HG03432 (cell line): ENCODE results near the gene BRD4.
"Not testable (repeated sequence)": the region's sequence is repeated elsewhere in the genome, so short reads cannot be mapped to it uniquely, and the experiment has no call there.

Experiments used
- ATAC-seq: cut with Tn5 transposase; IDR thresholded peaks from one replicate; pipeline ENCODE4 v1.9.1; 2021; ENCODE audit warnings: mild to moderate bottlenecking, moderate library complexity; ENCODE audit not compliant: unreplicated experiment

BRD4 gene

GRCh38 chr19:15363048-15363447, 30.7 kb upstream of the BRD4 start:
- ATAC-seq: not testable (repeated sequence)

- not testable (repeated sequence) for ATAC-seq
These were observed 27.7 kb upstream of the BRD4 start for GRCh38 chr19:15360015-15360414.

GRCh38 chr19:15358918-15359317, 26.6 kb upstream of the BRD4 start:
- no peak for ATAC-seq

GRCh38 chr19:15357906-15358305, 25.6 kb upstream of the BRD4 start:
- ATAC-seq: no peak

- no peak for ATAC-seq
These were observed 22.4 kb upstream of the BRD4 start for GRCh38 chr19:15354566-15355296.

GRCh38 chr19:15353908-15354307, 21.6 kb upstream of the BRD4 start:
- no peak for ATAC-seq

- ATAC-seq: not testable (repeated sequence)
These were observed 20.2 kb upstream of the BRD4 start for GRCh38 chr19:15352535-15352934.

GRCh38 chr19:15341328-15341727, 9.0 kb upstream of the BRD4 start:
- ATAC-seq: not testable (repeated sequence)

GRCh38 chr19:15340086-15340485, 7.7 kb upstream of the BRD4 start:
- no peak for ATAC-seq

- no peak for ATAC-seq
These were observed 4.9 kb upstream of the BRD4 start for GRCh38 chr19:15337202-15337601.

GRCh38 chr19:15335992-15336391, 3.7 kb upstream of the BRD4 start:
- ATAC-seq: not testable (repeated sequence)

- peak; percentile 34 for ATAC-seq
These were observed 674 bp downstream of the BRD4 start for GRCh38 chr19:15331419-15332310.

GRCh38 chr19:15330801-15331418, 1.4 kb downstream of the BRD4 start:
- no peak for ATAC-seq

- no peak for ATAC-seq
These were observed 4.0 kb downstream of the BRD4 start for GRCh38 chr19:15328312-15328711.

GRCh38 chr19:15324791-15325519, 7.4 kb downstream of the BRD4 start:
- no peak for ATAC-seq

- no peak for ATAC-seq
These were observed 8.7 kb downstream of the BRD4 start for GRCh38 chr19:15323496-15324235.

- no peak for ATAC-seq
These were observed 10.6 kb downstream of the BRD4 start for GRCh38 chr19:15321739-15322138.

GRCh38 chr19:15320116-15320515, 12.2 kb downstream of the BRD4 start:
- no peak for ATAC-seq

GRCh38 chr19:15318241-15318691, 14.1 kb downstream of the BRD4 start:
- ATAC-seq: no peak
